Kidney epithelial cell (primary cell): ENCODE results near the gene PARL. TPM values are rescaled to one million over a fixed set of nuclear protein-coding genes. Genes with fewer than 3 reads are reported as not detected.
A peak's percentile ranks its signal among the peaks of the same experiment; 100 is the strongest.

Source experiments
- DNase-seq: peaks from one replicate; pipeline ENCODE4 v3.0.0-alpha.2; 2010; ENCODE audit warnings: low read depth
- H3K27me3 ChIP-seq: 2 replicates; pipeline ENCODE4 v1.6.0; 2011; ENCODE audit warnings: low read length; ENCODE audit not compliant: control insufficient read depth, insufficient read depth
- H3K36me3 ChIP-seq: 2 replicates; pipeline ENCODE4 v1.5.1; 2011; ENCODE audit warnings: low read length; ENCODE audit not compliant: control insufficient read depth, insufficient read depth
- H3K4me3 ChIP-seq: 2 replicates; pipeline ENCODE4 v1.5.1; 2011; ENCODE audit warnings: low read depth, mild to moderate bottlenecking, control low read depth, low read length
- CTCF ChIP-seq: IDR thresholded peaks from 2 replicates; pipeline ENCODE4 v1.5.1; 2011; ENCODE audit warnings: mild to moderate bottlenecking, moderate library complexity, low read length, control low read depth, inconsistent platforms; ENCODE audit not compliant: insufficient read depth, poor library complexity, severe bottlenecking
- total RNA-seq: library from RNA; depleted of rRNA; stranded (reverse); fragments of >200 nt; gene quantifications from 2 replicates; pipeline ENCODE4 v1.2.3, GENCODE V29; 2015

The PARL gene
- total RNA-seq, 1 donor from 2014 or later, result 45.3 TPM

GRCh38 chr3:183827809-183828537, 56.7 kb downstream of the PARL start:
- no peak overlapping the region for H3K4me3 ChIP-seq
- no peaks in the 10 kb centered on the region for H3K36me3 ChIP-seq
- H3K27me3 ChIP-seq, result no peaks in the 10 kb centered on the region
- TF ChIP-seq CTCF, result no peak
- DNase-seq, result no peak

- no peaks in the 10 kb centered on the region for H3K36me3 ChIP-seq
- no peaks in the 10 kb centered on the region for H3K27me3 ChIP-seq
- H3K4me3 ChIP-seq, result no peak overlapping the region
- DNase-seq, result no peak
- TF ChIP-seq CTCF, result no peak
Observed at GRCh38 chr3:183826448-183827250, 58.0 kb downstream of the PARL start.

GRCh38 chr3:183825456-183826161, 59.1 kb downstream of the PARL start, which contains the start of gene MAP6D1:
Gene MAP6D1 (minus strand): TSS chr3:183825577. CDS start chr3:183825547, 30 bp downstream.
- no peaks in the 10 kb centered on the region for H3K36me3 ChIP-seq
- no peaks in the 10 kb centered on the region for H3K27me3 ChIP-seq
- peak within 1 kb of the TSS; percentile 55 for H3K4me3 ChIP-seq
- DNase-seq, result no peak
- peak; percentile 47 for TF ChIP-seq CTCF

GRCh38 chr3:183824761-183825455, 59.8 kb downstream of the PARL start:
- DNase-seq, result no peak
- no peak for TF ChIP-seq CTCF
- Histone ChIP-seq H3K4me3 (peak overlapping the region; percentile 55), H3K36me3 (no peaks in the 10 kb centered on the region), H3K27me3 (no peaks in the 10 kb centered on the region)

DNA sequence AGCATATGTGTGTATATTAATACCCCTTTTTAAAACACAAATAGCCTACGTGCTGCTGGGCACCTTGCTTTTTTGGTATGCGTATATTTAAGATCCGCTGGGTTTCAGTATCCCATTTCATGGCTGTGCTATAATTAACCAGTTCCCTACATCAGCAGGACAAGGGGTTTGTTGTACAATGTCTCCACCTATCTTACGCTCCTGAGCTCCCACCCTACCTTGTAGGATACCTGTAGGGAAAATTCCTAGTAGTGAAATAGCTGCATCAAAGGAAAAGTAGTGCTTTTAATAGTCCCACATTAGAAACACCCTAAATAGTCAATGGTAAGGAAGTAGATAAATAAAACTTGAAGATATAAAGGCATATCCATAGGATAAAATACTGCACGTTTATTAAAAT, 60.7 kb downstream of the PARL start:
- no peaks in the 10 kb centered on the region for H3K36me3 ChIP-seq

More for the DNA sequence above, 60.7 kb downstream of the PARL start:
- Histone ChIP-seq H3K4me3 (no peak overlapping the region), H3K27me3 (no peaks in the 10 kb centered on the region)
- no peak for TF ChIP-seq CTCF
- no peak for DNase-seq
